SK-N-SH treated with all-trans-retinoic acid at 6 μM for 48 hours (cell line): ENCODE data around the gene DDX10.

ENCODE experiments used
- ATAC-seq: fragments of 200-7000 bp; cut with Tn5 transposase; 3 replicates; pipeline ENCODE4 v1.9.1; 2020; ENCODE audit warnings: mild to moderate bottlenecking, moderate library complexity
- ARNTL ChIP-seq: fragments of 450-650 bp; formaldehyde crosslinking; IDR thresholded peaks from 2 replicates; pipeline ENCODE4 v1.5.0; 2020; ENCODE audit warnings: low read depth, mild to moderate bottlenecking, moderate library complexity, borderline replicate concordance
- BACH2 ChIP-seq: fragments of 250-450 bp; sonication (Bioruptor Pico); IDR thresholded peaks from 2 replicates; pipeline ENCODE4 v1.9.0; 2021; ENCODE audit warnings: mild to moderate bottlenecking, borderline replicate concordance
- CSDC2 ChIP-seq: fragments of 250-450 bp; sonication (Bioruptor Pico); IDR thresholded peaks from 2 replicates; pipeline ENCODE4 v1.5.0; 2020; ENCODE audit warnings: mild to moderate bottlenecking, moderate library complexity
- CSRNP3 ChIP-seq: fragments of 250-450 bp; sonication (Bioruptor Pico); IDR thresholded peaks from 2 replicates; pipeline ENCODE4 v1.5.1; 2021; ENCODE audit warnings: mild to moderate bottlenecking, moderate library complexity
- ESRRG ChIP-seq: fragments of 250-450 bp; sonication (Bioruptor Pico); IDR thresholded peaks from 2 replicates; pipeline ENCODE4 v1.6.1; 2021; ENCODE audit warnings: mild to moderate bottlenecking
- GLIS3 ChIP-seq: fragments of 250-450 bp; sonication (Bioruptor Pico); IDR thresholded peaks from 2 replicates; pipeline ENCODE4 v1.5.0; 2020; ENCODE audit warnings: mild to moderate bottlenecking, moderate library complexity
- ISL1 ChIP-seq: fragments of 250-450 bp; sonication (Bioruptor Pico); IDR thresholded peaks from 2 replicates; pipeline ENCODE4 v2.1.2; 2022; ENCODE audit warnings: mild to moderate bottlenecking, moderate library complexity
- OSR1 ChIP-seq: fragments of 250-450 bp; sonication (Bioruptor Pico); IDR thresholded peaks from 2 replicates; pipeline ENCODE4 v1.8.0; 2022; ENCODE audit warnings: moderate library complexity, mild to moderate bottlenecking, inconsistent platforms
- PPARA ChIP-seq: fragments of 250-450 bp; sonication (Bioruptor Pico); IDR thresholded peaks from 2 replicates; pipeline ENCODE4 v1.5.0; 2020; ENCODE audit warnings: mild to moderate bottlenecking, borderline replicate concordance
- RARB ChIP-seq: fragments of 250-450 bp; sonication (Bioruptor Pico); IDR thresholded peaks from 2 replicates; pipeline ENCODE4 v1.8.0; 2021; ENCODE audit warnings: mild to moderate bottlenecking, moderate library complexity
- SNAI2 ChIP-seq: fragments of 250-450 bp; sonication (Bioruptor Pico); IDR thresholded peaks from 2 replicates; pipeline ENCODE4 v1.5.0; 2020; ENCODE audit warnings: mild to moderate bottlenecking, moderate library complexity
- TCF4 ChIP-seq: fragments of 250-450 bp; sonication (Bioruptor Pico); IDR thresholded peaks from 2 replicates; pipeline ENCODE4 v1.8.0; 2021; ENCODE audit warnings: mild to moderate bottlenecking, moderate library complexity, borderline replicate concordance
- TOX ChIP-seq: fragments of 250-450 bp; sonication (Bioruptor Pico); IDR thresholded peaks from 2 replicates; pipeline ENCODE4 v1.8.0; 2021; ENCODE audit warnings: mild to moderate bottlenecking, moderate library complexity, borderline replicate concordance
- ZC3H10 ChIP-seq: fragments of 250-450 bp; sonication (Bioruptor Pico); IDR thresholded peaks from 2 replicates; pipeline ENCODE4 v1.5.1; 2021; ENCODE audit warnings: mild to moderate bottlenecking, moderate library complexity
- ZFP30 ChIP-seq: fragments of 450-650 bp; formaldehyde crosslinking; IDR thresholded peaks from 2 replicates; pipeline ENCODE4 v1.5.0; 2022; ENCODE audit warnings: mild to moderate bottlenecking, moderate library complexity
- ZNF565 ChIP-seq: fragments of 450-650 bp; formaldehyde crosslinking; conservative IDR thresholded peaks from 2 replicates; pipeline ENCODE4 v1.5.0; 2020; ENCODE audit warnings: low read depth, mild to moderate bottlenecking, moderate library complexity
- ZNF70 ChIP-seq: fragments of 450-650 bp; formaldehyde crosslinking; IDR thresholded peaks from 2 replicates; pipeline ENCODE4 v1.5.0; 2020; ENCODE audit warnings: mild to moderate bottlenecking, moderate library complexity
- ZNF8 ChIP-seq: fragments of 450-650 bp; formaldehyde crosslinking; IDR thresholded peaks from 2 replicates; pipeline ENCODE4 v1.5.0; 2020; ENCODE audit warnings: mild to moderate bottlenecking, moderate library complexity
- TF ChIP-seq, protein P1 (sequence below): fragments of 250-450 bp; sonication (Bioruptor Pico); IDR thresholded peaks from 2 replicates; pipeline ENCODE4 v1.8.0; 2021; ENCODE audit warnings: low read depth, mild to moderate bottlenecking, moderate library complexity, borderline replicate concordance
- TF ChIP-seq, protein P2 (sequence below): fragments of 250-450 bp; sonication (Bioruptor Pico); IDR thresholded peaks from 2 replicates; pipeline ENCODE4 v1.8.0; 2020; ENCODE audit warnings: mild to moderate bottlenecking, moderate library complexity, borderline replicate concordance
- TF ChIP-seq, protein P3 (sequence below): fragments of 250-450 bp; sonication (Bioruptor Pico); IDR thresholded peaks from 2 replicates; pipeline ENCODE4 v1.5.0; 2020; ENCODE audit warnings: mild to moderate bottlenecking, moderate library complexity

Gene DDX10

GRCh38 chr11:108858622-108859021 lies 193.8 kb downstream of the DDX10 start (continued):
- TF ChIP-seq, protein P1, sequence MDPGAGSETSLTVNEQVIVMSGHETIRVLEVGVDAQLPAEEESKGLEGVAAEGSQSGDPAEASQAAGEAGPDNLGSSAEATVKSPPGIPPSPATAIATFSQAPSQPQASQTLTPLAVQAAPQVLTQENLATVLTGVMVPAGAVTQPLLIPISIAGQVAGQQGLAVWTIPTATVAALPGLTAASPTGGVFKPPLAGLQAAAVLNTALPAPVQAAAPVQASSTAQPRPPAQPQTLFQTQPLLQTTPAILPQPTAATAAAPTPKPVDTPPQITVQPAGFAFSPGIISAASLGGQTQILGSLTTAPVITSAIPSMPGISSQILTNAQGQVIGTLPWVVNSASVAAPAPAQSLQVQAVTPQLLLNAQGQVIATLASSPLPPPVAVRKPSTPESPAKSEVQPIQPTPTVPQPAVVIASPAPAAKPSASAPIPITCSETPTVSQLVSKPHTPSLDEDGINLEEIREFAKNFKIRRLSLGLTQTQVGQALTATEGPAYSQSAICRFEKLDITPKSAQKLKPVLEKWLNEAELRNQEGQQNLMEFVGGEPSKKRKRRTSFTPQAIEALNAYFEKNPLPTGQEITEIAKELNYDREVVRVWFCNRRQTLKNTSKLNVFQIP (CRISPR knock-in tag) = no peak
- TF ChIP-seq ZNF565 = no peak

GRCh38 chr11:108859510-108859909 lies 194.6 kb downstream of the DDX10 start:
- no peak for ATAC-seq
- TF ChIP-seq ZC3H10 (no peak), OSR1 (CRISPR knock-in tag) (no peak), ZNF70 (CRISPR knock-in tag) (no peak), GLIS3 (CRISPR knock-in tag) (no peak), ESRRG (CRISPR knock-in tag) (no peak), CSDC2 (no peak), ZNF8 (CRISPR knock-in tag) (no peak), ZFP30 (no peak), CSRNP3 (no peak), PPARA (CRISPR knock-in tag) (no peak), TOX (no peak), TCF4 (CRISPR knock-in tag) (no peak), RARB (no peak), ISL1 (CRISPR knock-in tag) (no peak), ZNF565 (no peak), SNAI2 (no peak), ARNTL (CRISPR knock-in tag) (no peak)
- TF ChIP-seq, protein P2, sequence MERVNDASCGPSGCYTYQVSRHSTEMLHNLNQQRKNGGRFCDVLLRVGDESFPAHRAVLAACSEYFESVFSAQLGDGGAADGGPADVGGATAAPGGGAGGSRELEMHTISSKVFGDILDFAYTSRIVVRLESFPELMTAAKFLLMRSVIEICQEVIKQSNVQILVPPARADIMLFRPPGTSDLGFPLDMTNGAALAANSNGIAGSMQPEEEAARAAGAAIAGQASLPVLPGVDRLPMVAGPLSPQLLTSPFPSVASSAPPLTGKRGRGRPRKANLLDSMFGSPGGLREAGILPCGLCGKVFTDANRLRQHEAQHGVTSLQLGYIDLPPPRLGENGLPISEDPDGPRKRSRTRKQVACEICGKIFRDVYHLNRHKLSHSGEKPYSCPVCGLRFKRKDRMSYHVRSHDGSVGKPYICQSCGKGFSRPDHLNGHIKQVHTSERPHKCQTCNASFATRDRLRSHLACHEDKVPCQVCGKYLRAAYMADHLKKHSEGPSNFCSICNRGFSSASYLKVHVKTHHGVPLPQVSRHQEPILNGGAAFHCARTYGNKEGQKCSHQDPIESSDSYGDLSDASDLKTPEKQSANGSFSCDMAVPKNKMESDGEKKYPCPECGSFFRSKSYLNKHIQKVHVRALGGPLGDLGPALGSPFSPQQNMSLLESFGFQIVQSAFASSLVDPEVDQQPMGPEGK (CRISPR knock-in tag) = no peak
- TF ChIP-seq, protein P1 (CRISPR knock-in tag) = no peak
- TF ChIP-seq, protein P3, sequence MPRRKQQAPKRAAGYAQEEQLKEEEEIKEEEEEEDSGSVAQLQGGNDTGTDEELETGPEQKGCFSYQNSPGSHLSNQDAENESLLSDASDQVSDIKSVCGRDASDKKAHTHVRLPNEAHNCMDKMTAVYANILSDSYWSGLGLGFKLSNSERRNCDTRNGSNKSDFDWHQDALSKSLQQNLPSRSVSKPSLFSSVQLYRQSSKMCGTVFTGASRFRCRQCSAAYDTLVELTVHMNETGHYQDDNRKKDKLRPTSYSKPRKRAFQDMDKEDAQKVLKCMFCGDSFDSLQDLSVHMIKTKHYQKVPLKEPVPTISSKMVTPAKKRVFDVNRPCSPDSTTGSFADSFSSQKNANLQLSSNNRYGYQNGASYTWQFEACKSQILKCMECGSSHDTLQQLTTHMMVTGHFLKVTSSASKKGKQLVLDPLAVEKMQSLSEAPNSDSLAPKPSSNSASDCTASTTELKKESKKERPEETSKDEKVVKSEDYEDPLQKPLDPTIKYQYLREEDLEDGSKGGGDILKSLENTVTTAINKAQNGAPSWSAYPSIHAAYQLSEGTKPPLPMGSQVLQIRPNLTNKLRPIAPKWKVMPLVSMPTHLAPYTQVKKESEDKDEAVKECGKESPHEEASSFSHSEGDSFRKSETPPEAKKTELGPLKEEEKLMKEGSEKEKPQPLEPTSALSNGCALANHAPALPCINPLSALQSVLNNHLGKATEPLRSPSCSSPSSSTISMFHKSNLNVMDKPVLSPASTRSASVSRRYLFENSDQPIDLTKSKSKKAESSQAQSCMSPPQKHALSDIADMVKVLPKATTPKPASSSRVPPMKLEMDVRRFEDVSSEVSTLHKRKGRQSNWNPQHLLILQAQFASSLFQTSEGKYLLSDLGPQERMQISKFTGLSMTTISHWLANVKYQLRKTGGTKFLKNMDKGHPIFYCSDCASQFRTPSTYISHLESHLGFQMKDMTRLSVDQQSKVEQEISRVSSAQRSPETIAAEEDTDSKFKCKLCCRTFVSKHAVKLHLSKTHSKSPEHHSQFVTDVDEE (CRISPR knock-in tag) = no peak
- TF ChIP-seq, all 23 proteins: peak for 0

DNA sequence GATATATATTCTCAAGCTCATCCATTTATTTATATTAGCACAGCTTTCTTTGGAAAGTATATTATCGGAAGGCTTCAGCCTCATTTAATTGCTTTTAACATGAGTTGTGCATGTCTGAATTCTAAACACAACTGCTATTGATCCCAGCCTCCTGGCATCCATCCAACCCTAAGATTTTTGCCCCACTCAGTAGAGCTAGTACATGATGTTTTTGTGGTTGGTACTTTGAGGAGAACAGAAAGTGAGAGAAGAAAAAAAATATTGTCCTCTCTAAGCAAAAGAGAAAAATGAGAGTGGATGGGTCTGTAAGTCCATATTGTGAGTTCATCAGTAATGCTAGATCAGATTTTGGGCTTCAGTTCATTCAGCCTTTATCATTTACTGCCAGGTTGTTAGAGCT lies 198.7 kb downstream of the DDX10 start:
- no peak for ATAC-seq
- TF ChIP-seq CSRNP3 (no peak), GLIS3 (CRISPR knock-in tag) (no peak), ZC3H10 (no peak), CSDC2 (no peak), ESRRG (CRISPR knock-in tag) (no peak), ISL1 (CRISPR knock-in tag) (no peak), ZNF8 (CRISPR knock-in tag) (no peak), BACH2 (no peak), RARB (no peak)
- TF ChIP-seq, protein P2 (CRISPR knock-in tag) = no peak
- TF ChIP-seq, protein P3 (CRISPR knock-in tag) = no peak
